Mesendoderm (in vitro differentiated cells): ENCODE data around the gene MYG1. TPM values are rescaled to one million over a fixed set of nuclear protein-coding genes. Genes with fewer than 3 reads are reported as not detected.

Source experiments
- DNase-seq: peaks from one replicate; pipeline ENCODE4 v3.0.0; 2013
- H2AK5ac ChIP-seq: 2 replicates; pipeline ENCODE4 v1.6.1; 2013; ENCODE audit warnings: low read length, inconsistent platforms
- H2BK120ac ChIP-seq: 2 replicates; pipeline ENCODE4 v1.6.1; 2013; ENCODE audit warnings: low read depth, mild to moderate bottlenecking, low read length, moderate library complexity, mixed read lengths
- H2BK15ac ChIP-seq: replicated peaks from 2 replicates; pipeline ENCODE4 v1.6.1; 2013; ENCODE audit warnings: low read depth, mild to moderate bottlenecking, moderate library complexity
- H2BK5ac ChIP-seq: 2 replicates; pipeline ENCODE4 v1.6.1; 2013; ENCODE audit warnings: low read length, inconsistent platforms
- H3K18ac ChIP-seq: 2 replicates; pipeline ENCODE4 v1.6.1; 2013; ENCODE audit warnings: mild to moderate bottlenecking, low read length, mixed read lengths
- H3K23ac ChIP-seq: one replicate; pipeline ENCODE4 v1.6.1; 2013; ENCODE audit warnings: low read length
- H3K27ac ChIP-seq: 2 replicates; pipeline ENCODE4 v1.5.1; 2013; ENCODE audit warnings: low read depth, mild to moderate bottlenecking, inconsistent platforms, low read length, moderate library complexity
- H3K27me3 ChIP-seq: 2 replicates; pipeline ENCODE4 v1.6.1; 2013; ENCODE audit warnings: low read length, control low read depth, mild to moderate bottlenecking, inconsistent platforms; ENCODE audit not compliant: insufficient read depth, poor library complexity
- H3K36me3 ChIP-seq: 2 replicates; pipeline ENCODE4 v1.6.1; 2013; ENCODE audit warnings: low read length, inconsistent platforms; ENCODE audit not compliant: control insufficient read depth, insufficient read depth
- H3K4ac ChIP-seq: one replicate; pipeline ENCODE4 v1.6.1; 2013; ENCODE audit warnings: low read depth, mild to moderate bottlenecking, low read length, moderate library complexity
- H3K4me1 ChIP-seq: 2 replicates; pipeline ENCODE4 v1.6.1; 2013; ENCODE audit warnings: low read depth, low read length, inconsistent platforms; ENCODE audit not compliant: control insufficient read depth
- H3K4me2 ChIP-seq: 2 replicates; pipeline ENCODE4 v1.6.1; 2013; ENCODE audit warnings: low read length
- H3K4me3 ChIP-seq: 2 replicates; pipeline ENCODE4 v1.5.1; 2013; ENCODE audit warnings: mild to moderate bottlenecking, low read length
- H3K56ac ChIP-seq: one replicate; pipeline ENCODE4 v1.6.1; 2013; ENCODE audit warnings: low read length
- H3K79me1 ChIP-seq: 2 replicates; pipeline ENCODE4 v1.6.1; 2013; ENCODE audit warnings: low read length, inconsistent platforms
- H3K79me2 ChIP-seq: 2 replicates; pipeline ENCODE4 v1.6.1; 2013; ENCODE audit warnings: mild to moderate bottlenecking, low read length; ENCODE audit not compliant: control insufficient read depth, insufficient read depth
- H3K9ac ChIP-seq: 2 replicates; pipeline ENCODE4 v1.6.1; 2013; ENCODE audit warnings: low read length, inconsistent platforms
- H4K5ac ChIP-seq: one replicate; pipeline ENCODE4 v1.6.1; 2013; ENCODE audit warnings: low read length
- H4K8ac ChIP-seq: one replicate; pipeline ENCODE4 v1.6.1; 2013; ENCODE audit warnings: low read depth, mild to moderate bottlenecking, control low read depth, low read length, moderate library complexity
- whole genome bisulfite sequencing: extraction: QIAGEN DNeasy Blood & Tissue Kit; methylation state at CpG from one replicate; pipeline ENCODE4 v1.1.7; 2013; ENCODE audit warnings: low lambda C conversion rate, missing lambda C conversion rate; ENCODE audit not compliant: insufficient coverage; ENCODE audit errors: extremely low coverage; 5-methylcytosine and 5-hydroxymethylcytosine counted together
- polyA plus RNA-seq, 2 experiments: library from polyadenylated mRNA; stranded (reverse); fragments of 200-250 nt; gene quantifications; one replicate each; pipeline ENCODE4 v1.2.3, GENCODE V29; 2013

MYG1 gene
- 90.2 TPM for polyA plus RNA-seq (2013, experiment 1 of 2)
- polyA plus RNA-seq (2013, experiment 2 of 2): 93.0 TPM

GRCh38 chr12:53299454-53300180 is at the start of gene MYG1:
Gene MYG1, plus strand, starts transcription at chr12:53299695. Its CDS starts 43 bp downstream, at chr12:53299738.
- H3K27me3 ChIP-seq: no peaks in the 10 kb centered on the region
- H3K79me1 ChIP-seq: peaks cover 19% of the 10 kb centered on the region
- peak within 1 kb of the TSS; percentile 25 for H2BK5ac ChIP-seq
- H3K4me2 ChIP-seq: peak within 1 kb of the TSS; percentile 99
- no peak within 1 kb of the TSS for H3K4ac ChIP-seq
- H3K9ac ChIP-seq: peak within 1 kb of the TSS; percentile 97
- H3K27ac ChIP-seq: peak within 1 kb of the TSS; percentile 18
- no peak within 1 kb of the TSS for H3K18ac ChIP-seq
- H2BK120ac ChIP-seq: no peak within 1 kb of the TSS
- H3K23ac ChIP-seq: peak within 1 kb of the TSS; percentile 85
- peaks cover 7% of the 10 kb centered on the region for H3K4me1 ChIP-seq
- no peak within 1 kb of the TSS for H4K8ac ChIP-seq
- peak within 1 kb of the TSS; percentile 59 for H2AK5ac ChIP-seq
- H4K5ac ChIP-seq: no peak within 1 kb of the TSS
- peak within 1 kb of the TSS; percentile 99 for H3K56ac ChIP-seq
- H3K79me2 ChIP-seq: peaks cover 23% of the 10 kb centered on the region
- DNase-seq: peak; percentile 97
- no CpG with 5 or more reads among the region's 51 CpGs for WGBS
- H2BK15ac ChIP-seq: no peak within 1 kb of the TSS
- H3K36me3 ChIP-seq: peaks cover 2% of the 10 kb centered on the region
- peak within 1 kb of the TSS; percentile 96 for H3K4me3 ChIP-seq

- H2BK120ac ChIP-seq: no peak overlapping the region
- DNase-seq: peak; percentile 94
- H3K56ac ChIP-seq: peak overlapping the region; percentile 88
- H3K27me3 ChIP-seq: no peaks in the 10 kb centered on the region
- H4K5ac ChIP-seq: no peak overlapping the region
- H3K79me2 ChIP-seq: no peaks in the 10 kb centered on the region
- H4K8ac ChIP-seq: no peak overlapping the region
- H3K4me2 ChIP-seq: peak overlapping the region; percentile 92
- no peak overlapping the region for H2BK15ac ChIP-seq
- peak overlapping the region; percentile 41 for H3K4ac ChIP-seq
- H3K4me1 ChIP-seq: no peaks in the 10 kb centered on the region
- H3K18ac ChIP-seq: peak overlapping the region; percentile 75
- no peak overlapping the region for H3K23ac ChIP-seq
- peak overlapping the region; percentile 93 for H3K9ac ChIP-seq
- H2BK5ac ChIP-seq: peak overlapping the region; percentile 55
- H3K36me3 ChIP-seq: peaks cover 1% of the 10 kb centered on the region
- H3K4me3 ChIP-seq: peak overlapping the region; percentile 91
- H3K79me1 ChIP-seq: peaks cover 11% of the 10 kb centered on the region
- peak overlapping the region; percentile 57 for H3K27ac ChIP-seq
- H2AK5ac ChIP-seq: no peak overlapping the region
- no CpG with 5 or more reads among the region's 51 CpGs for WGBS
These were observed 47.8 kb upstream of the MYG1 start for GRCh38 chr12:53251477-53252348.

DNA sequence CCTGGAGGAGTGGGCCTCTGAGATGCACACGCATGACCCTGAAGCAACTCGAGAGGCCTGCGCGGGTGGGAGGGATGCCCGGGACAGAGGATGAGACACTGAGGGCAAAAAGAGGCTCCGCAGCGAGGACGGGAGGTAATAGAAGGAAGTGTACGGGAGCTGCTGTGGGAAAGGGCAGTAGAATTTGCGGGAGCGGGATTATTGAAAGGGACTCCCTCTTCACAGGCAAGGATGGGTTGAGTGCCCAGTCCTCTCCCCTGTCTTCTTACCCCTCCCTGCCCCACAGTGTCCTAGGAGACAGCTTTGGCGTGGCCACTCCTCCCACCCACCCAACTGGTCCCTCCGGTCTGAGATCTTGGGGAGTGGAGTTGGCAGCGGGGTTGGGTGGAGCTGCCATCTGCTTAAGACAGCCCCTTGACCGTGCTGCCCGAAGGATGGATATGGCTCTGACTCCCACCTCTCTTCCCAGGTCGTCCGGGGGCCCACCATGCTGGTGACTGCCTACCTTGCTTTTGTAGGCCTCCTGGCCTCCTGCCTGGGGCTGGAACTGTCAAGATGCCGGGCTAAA is 47.1 kb upstream of the MYG1 start:
- Histone ChIP-seq H3K36me3 (peaks cover 1% of the 10 kb centered on the region), H3K56ac (peak overlapping the region; percentile 85), H3K79me1 (peaks cover 11% of the 10 kb centered on the region), H3K4me1 (no peaks in the 10 kb centered on the region), H3K79me2 (no peaks in the 10 kb centered on the region), H3K27ac (peak overlapping the region; percentile 47), H2BK120ac (no peak overlapping the region), H3K9ac (peak overlapping the region; percentile 93), H2BK15ac (no peak overlapping the region), H3K18ac (peak overlapping the region; percentile 75), H3K4me2 (peak overlapping the region; percentile 92), H2BK5ac (no peak overlapping the region), H4K8ac (no peak overlapping the region), H3K27me3 (no peaks in the 10 kb centered on the region), H3K4ac (peak overlapping the region; percentile 41), H4K5ac (no peak overlapping the region), H3K23ac (no peak overlapping the region), H2AK5ac (peak overlapping the region; percentile 2), H3K4me3 (peak overlapping the region; percentile 91)
- WGBS: no CpG with 5 or more reads among the region's 19 CpGs
- DNase-seq: no peak

- H2AK5ac ChIP-seq: no peak overlapping the region
- H2BK15ac ChIP-seq: no peak overlapping the region
- H3K27ac ChIP-seq: no peak overlapping the region
- no peak overlapping the region for H4K5ac ChIP-seq
- no peak overlapping the region for H3K4me2 ChIP-seq
- no CpG with 5 or more reads among the region's 13 CpGs for WGBS
- H3K4me1 ChIP-seq: no peaks in the 10 kb centered on the region
- H3K18ac ChIP-seq: no peak overlapping the region
- no peak overlapping the region for H3K4ac ChIP-seq
- H4K8ac ChIP-seq: no peak overlapping the region
- no peak overlapping the region for H2BK5ac ChIP-seq
- H3K79me2 ChIP-seq: no peaks in the 10 kb centered on the region
- no peaks in the 10 kb centered on the region for H3K27me3 ChIP-seq
- H3K36me3 ChIP-seq: peaks cover 1% of the 10 kb centered on the region
- H3K9ac ChIP-seq: peak overlapping the region; percentile 93
- no peak for DNase-seq
- H3K56ac ChIP-seq: peak overlapping the region; percentile 25
- peaks cover 11% of the 10 kb centered on the region for H3K79me1 ChIP-seq
- H2BK120ac ChIP-seq: no peak overlapping the region
- peak overlapping the region; percentile 24 for H3K23ac ChIP-seq
- H3K4me3 ChIP-seq: no peak overlapping the region
These were observed 46.2 kb upstream of the MYG1 start for GRCh38 chr12:53253298-53253697.

- H3K18ac ChIP-seq: no peak overlapping the region
- no peak overlapping the region for H2AK5ac ChIP-seq
- H3K79me1 ChIP-seq: peaks cover 11% of the 10 kb centered on the region
- no peak overlapping the region for H3K9ac ChIP-seq
- no peak overlapping the region for H4K8ac ChIP-seq
- no CpG with 5 or more reads among the region's 1 CpG for WGBS
- no peaks in the 10 kb centered on the region for H3K4me1 ChIP-seq
- no peak overlapping the region for H3K23ac ChIP-seq
- no peaks in the 10 kb centered on the region for H3K27me3 ChIP-seq
- no peak overlapping the region for H3K4ac ChIP-seq
- no peaks in the 10 kb centered on the region for H3K79me2 ChIP-seq
- H2BK5ac ChIP-seq: no peak overlapping the region
- H3K4me3 ChIP-seq: no peak overlapping the region
- no peak for DNase-seq
- H3K27ac ChIP-seq: no peak overlapping the region
- no peak overlapping the region for H4K5ac ChIP-seq
- no peak overlapping the region for H3K56ac ChIP-seq
- H2BK120ac ChIP-seq: no peak overlapping the region
- H3K4me2 ChIP-seq: no peak overlapping the region
- H2BK15ac ChIP-seq: no peak overlapping the region
- H3K36me3 ChIP-seq: peaks cover 1% of the 10 kb centered on the region
These were observed 44.5 kb upstream of the MYG1 start for GRCh38 chr12:53254816-53255545.
